Ascending aorta (tissue), 2 donors: ENCODE measurements around the gene WDFY3. TPM values are rescaled to one million over a fixed set of nuclear protein-coding genes. Genes with fewer than 3 reads are reported as not detected.

Source experiments
- DNase-seq, 2 donors: peaks; one replicate each; pipeline ENCODE4 v3.0.0-alpha.2; 2019; ENCODE audit warnings: low spot score in 2 of 2
- H3K27ac ChIP-seq, 2 donors: fragments of 200-600 bp; sonication (generic); one replicate each; pipeline ENCODE4 v1.5.1; 2016 to 2017; ENCODE audit warnings: mild to moderate bottlenecking in 1 of 2
- H3K27me3 ChIP-seq: fragments of 200-600 bp; sonication (generic); one replicate; pipeline ENCODE4 v1.5.1; 2017
- H3K36me3 ChIP-seq, 2 donors: fragments of 200-600 bp; sonication (generic); one replicate each; pipeline ENCODE4 v1.5.1; 2016
- H3K4me1 ChIP-seq, 2 donors: fragments of 200-600 bp; sonication (generic); one replicate each; pipeline ENCODE4 v1.5.1; 2016 to 2017; ENCODE audit warnings: mild to moderate bottlenecking in 1 of 2
- H3K4me3 ChIP-seq, 2 donors: fragments of 200-600 bp; sonication (generic); one replicate each; pipeline ENCODE4 v1.5.1; 2016 to 2017; ENCODE audit warnings: mild to moderate bottlenecking in 1 of 2
- H3K9me3 ChIP-seq, 2 donors: fragments of 200-600 bp; sonication (generic); one replicate each; pipeline ENCODE4 v1.5.1; 2016
- intact Hi-C: fragments of 100-400 bp; cut with DNase I; formaldehyde crosslinking; loops from one replicate; pipeline ENCODE4 v1.15.1; 2023
- total RNA-seq: library from RNA; depleted of rRNA; stranded (reverse); fragments of >200 nt; gene quantifications from one replicate; pipeline ENCODE4 v1.1.0, GENCODE V29; 2016
- TF ChIP-seq, protein P1 (sequence below), 3 experiments: fragments of 200-600 bp in 2 of 3; fragments of 450-650 bp in 1 of 3; sonication (generic) in 2 of 3; IDR thresholded peaks; one replicate each; pipeline ENCODE4 v1.5.1; 2016 to 2019; ENCODE audit warnings: antibody characterized with exemption in 3 of 3, mild to moderate bottlenecking in 1 of 3, moderate library complexity in 1 of 3

The WDFY3 gene
- total RNA-seq, 1 donor from 2014 or later = 30.2 TPM

DNA sequence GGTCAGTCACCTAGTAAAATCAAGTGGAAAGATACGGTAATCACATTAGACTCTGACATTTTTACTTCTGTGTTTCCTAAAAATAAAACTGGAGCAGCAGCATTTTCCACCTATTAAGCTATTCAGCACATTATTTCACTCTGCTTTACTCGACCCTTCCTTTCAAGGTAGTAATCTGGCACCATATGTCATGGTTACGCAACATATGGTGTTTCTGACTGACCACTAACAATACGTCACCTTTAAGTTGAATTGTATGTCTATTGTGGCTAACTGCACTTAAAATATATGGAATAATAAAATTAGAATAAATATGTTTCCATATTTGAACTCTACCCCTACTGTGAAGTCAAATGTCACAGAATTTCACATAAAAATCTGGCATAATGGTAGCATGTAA is 214.8 kb downstream of the WDFY3 start:
- intact Hi-C loops = no loop called here
- Histone ChIP-seq H3K36me3 (peaks cover 32 to 72% of the 10 kb centered on the region in 2 donors), H3K27me3 (no peaks in the 10 kb centered on the region), H3K9me3 (no peaks in the 10 kb centered on the region), H3K4me1 (peaks cover 0 to 2% of the 10 kb centered on the region in 2 donors), H3K27ac (no peak overlapping the region), H3K4me3 (no peak overlapping the region)
- TF ChIP-seq, protein P1, sequence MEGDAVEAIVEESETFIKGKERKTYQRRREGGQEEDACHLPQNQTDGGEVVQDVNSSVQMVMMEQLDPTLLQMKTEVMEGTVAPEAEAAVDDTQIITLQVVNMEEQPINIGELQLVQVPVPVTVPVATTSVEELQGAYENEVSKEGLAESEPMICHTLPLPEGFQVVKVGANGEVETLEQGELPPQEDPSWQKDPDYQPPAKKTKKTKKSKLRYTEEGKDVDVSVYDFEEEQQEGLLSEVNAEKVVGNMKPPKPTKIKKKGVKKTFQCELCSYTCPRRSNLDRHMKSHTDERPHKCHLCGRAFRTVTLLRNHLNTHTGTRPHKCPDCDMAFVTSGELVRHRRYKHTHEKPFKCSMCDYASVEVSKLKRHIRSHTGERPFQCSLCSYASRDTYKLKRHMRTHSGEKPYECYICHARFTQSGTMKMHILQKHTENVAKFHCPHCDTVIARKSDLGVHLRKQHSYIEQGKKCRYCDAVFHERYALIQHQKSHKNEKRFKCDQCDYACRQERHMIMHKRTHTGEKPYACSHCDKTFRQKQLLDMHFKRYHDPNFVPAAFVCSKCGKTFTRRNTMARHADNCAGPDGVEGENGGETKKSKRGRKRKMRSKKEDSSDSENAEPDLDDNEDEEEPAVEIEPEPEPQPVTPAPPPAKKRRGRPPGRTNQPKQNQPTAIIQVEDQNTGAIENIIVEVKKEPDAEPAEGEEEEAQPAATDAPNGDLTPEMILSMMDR (IDR thresholded peaks at IDR 0.05) = no peak
- no peak for DNase-seq

DNA sequence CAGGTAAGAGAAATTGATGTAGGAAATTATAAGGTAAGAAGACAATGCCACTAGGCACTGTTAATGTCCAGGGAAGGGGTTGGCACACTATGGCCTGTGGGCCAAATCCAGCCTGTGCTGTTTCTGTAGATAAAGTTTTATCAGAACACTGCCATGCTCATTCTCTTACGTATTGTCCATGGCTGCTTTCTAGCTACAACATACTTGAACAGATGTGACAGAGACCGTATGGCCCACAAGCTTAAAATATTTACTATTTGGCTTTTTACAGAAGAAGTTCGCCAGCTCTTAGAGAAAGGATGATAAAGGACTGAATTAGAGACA is 215.6 kb downstream of the WDFY3 start:
- Histone ChIP-seq H3K9me3 (no peaks in the 10 kb centered on the region), H3K27ac (no peak overlapping the region), H3K27me3 (no peaks in the 10 kb centered on the region), H3K4me1 (peaks cover 0 to 2% of the 10 kb centered on the region in 2 donors), H3K4me3 (no peak overlapping the region), H3K36me3 (peaks cover 32 to 70% of the 10 kb centered on the region in 2 donors)
- TF ChIP-seq, protein P1 (IDR thresholded peaks at IDR 0.05) = no peak
- intact Hi-C loops = loop anchor here (1.0 kb wide), 1 partner anchor 220 kb away; no protein-coding TSS in a partner anchor
- no peak for DNase-seq

DNA sequence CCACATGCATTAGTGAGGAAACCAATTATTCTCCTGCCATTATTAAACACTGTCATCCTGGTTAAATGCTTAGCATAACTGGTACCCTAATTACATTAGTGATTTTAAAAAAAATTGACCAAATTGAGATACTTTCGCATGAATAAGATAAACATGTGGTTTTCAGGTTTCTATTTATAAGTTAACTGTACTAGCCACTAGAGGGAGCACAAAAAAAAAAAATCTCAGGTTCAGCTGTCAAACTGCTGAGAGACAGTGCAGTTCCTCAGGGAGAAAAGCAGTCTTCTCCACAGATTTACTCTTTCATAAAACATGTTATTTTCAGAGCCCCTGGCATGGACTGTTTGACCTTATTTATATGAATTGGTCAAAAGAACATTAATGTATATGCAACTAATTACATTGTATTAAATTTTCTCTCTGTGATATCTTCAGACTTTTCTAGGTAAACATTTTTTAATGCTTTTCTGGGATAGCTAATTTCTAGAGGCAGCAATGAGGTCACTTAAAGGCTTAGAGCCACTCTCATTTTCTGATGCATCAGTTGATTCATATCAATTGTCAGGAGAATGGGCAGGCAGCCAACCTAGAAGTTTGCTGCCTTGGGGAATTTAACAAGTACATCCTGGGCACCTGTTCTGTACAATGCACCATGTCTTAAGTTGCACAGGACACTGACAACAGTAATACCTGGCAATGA is 216.1 kb downstream of the WDFY3 start:
- H3K9me3 ChIP-seq = no peaks in the 10 kb centered on the region
- TF ChIP-seq, protein P1 (IDR thresholded peaks at IDR 0.05) = peak; percentile 47 to 65 (median 49)
- peaks cover 0 to 2% of the 10 kb centered on the region in 2 donors for H3K4me1 ChIP-seq
- H3K27me3 ChIP-seq = no peaks in the 10 kb centered on the region
- intact Hi-C loops = loop anchor here (1.0 kb wide), 1 partner anchor 221 kb away; no protein-coding TSS in a partner anchor
- no peak overlapping the region for H3K4me3 ChIP-seq
- H3K27ac ChIP-seq = no peak overlapping the region
- DNase-seq = no peak
- H3K36me3 ChIP-seq = peaks cover 34 to 71% of the 10 kb centered on the region in 2 donors

DNA sequence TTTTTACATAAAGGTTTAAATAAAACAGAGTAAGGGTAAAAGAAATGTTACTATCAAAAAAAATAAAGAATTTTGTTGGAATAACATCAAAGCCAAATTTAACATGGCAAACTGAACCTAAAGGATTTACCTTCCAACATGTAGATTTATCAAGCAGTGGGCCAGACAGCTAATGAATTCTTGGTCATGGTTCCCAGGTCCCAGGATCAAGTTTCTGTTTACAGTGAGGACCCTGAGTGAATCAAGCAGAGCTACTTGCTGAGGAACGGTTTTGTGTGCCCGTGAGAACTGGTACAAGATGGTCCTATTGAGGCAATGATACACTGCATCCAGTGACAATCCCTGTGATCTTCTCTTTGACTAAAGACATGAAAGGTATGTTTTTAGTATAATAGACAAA is 226.4 kb downstream of the WDFY3 start:
- peaks cover 36 to 92% of the 10 kb centered on the region in 2 donors for H3K36me3 ChIP-seq

DNA sequence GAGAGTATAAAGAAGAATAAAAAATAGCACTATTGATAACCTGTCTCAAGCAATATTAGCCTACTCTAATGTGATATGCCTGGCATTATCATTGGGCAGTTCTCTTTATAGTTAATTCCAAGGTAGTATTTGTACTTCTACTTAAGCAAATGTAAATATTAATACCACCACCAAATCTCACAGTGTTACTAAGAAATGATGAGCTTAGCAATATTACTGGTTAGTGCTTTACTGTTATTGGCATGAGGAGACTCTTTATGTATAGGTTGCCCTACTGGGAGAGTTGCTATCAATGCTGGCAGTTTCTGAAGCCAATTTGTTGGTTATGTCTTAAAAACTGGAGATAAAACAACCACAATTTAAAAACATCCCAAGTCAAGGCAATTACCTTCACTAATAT is 227.9 kb downstream of the WDFY3 start:
- no peak overlapping the region for H3K27ac ChIP-seq
- H3K27me3 ChIP-seq = no peaks in the 10 kb centered on the region
- DNase-seq = no peak
- no peaks in the 10 kb centered on the region for H3K4me1 ChIP-seq
- intact Hi-C loops = no loop called here
- no peaks in the 10 kb centered on the region for H3K9me3 ChIP-seq
- TF ChIP-seq, protein P1 (IDR thresholded peaks at IDR 0.05) = no peak
- H3K36me3 ChIP-seq = peaks cover 32 to 96% of the 10 kb centered on the region in 2 donors
- no peak overlapping the region for H3K4me3 ChIP-seq

More for the DNA sequence above, 226.4 kb downstream of the WDFY3 start:
- no peaks in the 10 kb centered on the region for H3K4me1 ChIP-seq
- intact Hi-C loops = no loop called here
- H3K4me3 ChIP-seq = no peak overlapping the region
- TF ChIP-seq, protein P1 (IDR thresholded peaks at IDR 0.05) = no peak
- DNase-seq = no peak
- no peaks in the 10 kb centered on the region for H3K9me3 ChIP-seq
- no peaks in the 10 kb centered on the region for H3K27me3 ChIP-seq
- no peak overlapping the region for H3K27ac ChIP-seq
